DMS114 treated with DMSO at 0.1 percent for 48 hours (cell line): Measurements from ENCODE around the gene LY6G6D.

Source experiments
- DNase-seq: peaks from one replicate; lab custom pipeline; 2025; ENCODE audit not compliant: unreplicated experiment; lab: John Stamatoyannopoulos, UW

Gene LY6G6D, protein sequence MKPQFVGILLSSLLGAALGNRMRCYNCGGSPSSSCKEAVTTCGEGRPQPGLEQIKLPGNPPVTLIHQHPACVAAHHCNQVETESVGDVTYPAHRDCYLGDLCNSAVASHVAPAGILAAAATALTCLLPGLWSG

DNA sequence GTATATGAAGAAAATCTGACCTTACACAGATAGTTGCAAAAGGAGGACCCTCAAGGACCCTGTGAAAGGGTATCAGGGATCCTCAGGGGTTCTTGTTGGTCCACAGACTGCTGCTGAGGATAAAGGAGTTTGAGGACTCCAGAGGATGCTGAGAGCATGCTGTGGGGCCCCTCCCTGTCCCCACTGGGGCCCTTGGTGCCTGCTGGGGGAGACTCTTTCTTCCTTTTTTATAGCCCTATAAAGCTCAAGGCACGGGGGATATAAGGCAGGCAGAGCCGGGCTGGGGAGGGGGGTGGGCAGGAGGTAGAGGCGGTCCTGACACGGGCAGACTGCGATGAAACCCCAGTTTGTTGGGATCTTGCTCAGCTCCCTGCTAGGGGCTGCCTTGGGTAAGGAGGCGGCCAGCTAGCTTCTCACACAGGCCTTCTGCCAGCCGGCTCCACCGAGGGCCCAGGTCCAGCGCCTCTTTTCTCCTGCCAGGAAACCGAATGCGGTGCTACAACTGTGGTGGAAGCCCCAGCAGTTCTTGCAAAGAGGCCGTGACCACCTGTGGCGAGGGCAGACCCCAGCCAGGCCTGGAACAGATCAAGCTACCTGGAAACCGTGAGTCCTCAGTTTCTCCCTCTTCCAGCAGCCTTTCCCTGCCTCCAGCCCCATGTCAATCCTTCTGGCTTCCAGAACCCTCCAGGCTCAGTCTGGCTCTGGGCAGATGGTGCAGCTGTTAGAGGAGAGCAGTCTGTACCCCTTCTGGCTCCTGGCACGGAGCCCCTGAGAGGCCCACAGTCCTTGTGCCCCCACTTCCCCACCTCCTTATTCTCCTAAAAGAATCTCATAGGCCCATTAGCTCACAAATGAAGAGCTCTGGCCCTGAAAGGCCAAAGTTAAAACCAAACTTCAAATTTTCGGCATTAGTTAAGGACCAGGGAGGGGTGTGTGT, at the start of gene LY6G6D:
TSS of gene LY6G6D (plus strand) at position 327 of the 937 bp plus-strand sequence. CDS start at position 335, 8 bp downstream.
- DNase-seq: no peak

DNA sequence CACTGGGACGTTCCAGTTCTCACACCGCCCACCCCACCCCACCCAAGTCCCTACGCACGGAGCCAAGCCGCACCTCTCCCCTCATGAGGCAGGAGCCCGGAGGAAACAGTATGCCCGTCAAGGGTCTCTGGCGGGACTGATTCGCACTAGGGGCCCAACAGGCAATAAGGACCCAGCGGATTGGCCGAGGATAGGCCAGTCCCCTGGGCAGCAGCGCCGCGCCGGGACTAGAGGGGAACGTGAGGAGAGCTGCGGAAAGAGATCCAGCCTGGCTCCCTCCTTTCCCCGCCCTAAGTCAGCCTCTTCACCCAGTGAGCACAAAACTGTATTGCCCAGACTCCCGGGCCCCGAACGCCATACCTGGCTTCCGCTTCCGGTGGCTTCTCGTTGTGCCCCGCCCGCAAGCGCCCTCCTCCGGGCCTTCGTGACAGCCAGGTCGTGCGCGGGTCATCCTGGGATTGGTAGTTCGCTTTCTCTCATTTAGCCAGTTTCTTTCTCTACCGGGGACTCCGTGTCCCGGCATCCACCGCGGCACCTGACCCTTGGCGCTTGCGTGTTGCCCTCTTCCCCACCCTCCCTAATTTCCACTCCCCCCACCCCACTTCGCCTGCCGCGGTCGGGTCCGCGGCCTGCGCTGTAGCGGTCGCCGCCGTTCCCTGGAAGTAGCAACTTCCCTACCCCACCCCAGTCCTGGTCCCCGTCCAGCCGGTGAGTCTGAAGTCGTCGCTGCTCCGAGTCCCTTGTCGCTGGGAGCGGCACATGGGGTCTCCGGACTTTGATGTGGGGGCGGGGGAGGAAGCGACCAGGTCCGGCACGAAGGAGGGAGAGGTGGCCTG, 49.4 kb upstream of the LY6G6D start, which contains the start of gene CSNK2B:
TSS of gene CSNK2B (plus strand) at position 580 of the 836 bp plus-strand sequence. CDS start 752 bp downstream, outside the sequence.
- peak; percentile 99 for DNase-seq

DNA sequence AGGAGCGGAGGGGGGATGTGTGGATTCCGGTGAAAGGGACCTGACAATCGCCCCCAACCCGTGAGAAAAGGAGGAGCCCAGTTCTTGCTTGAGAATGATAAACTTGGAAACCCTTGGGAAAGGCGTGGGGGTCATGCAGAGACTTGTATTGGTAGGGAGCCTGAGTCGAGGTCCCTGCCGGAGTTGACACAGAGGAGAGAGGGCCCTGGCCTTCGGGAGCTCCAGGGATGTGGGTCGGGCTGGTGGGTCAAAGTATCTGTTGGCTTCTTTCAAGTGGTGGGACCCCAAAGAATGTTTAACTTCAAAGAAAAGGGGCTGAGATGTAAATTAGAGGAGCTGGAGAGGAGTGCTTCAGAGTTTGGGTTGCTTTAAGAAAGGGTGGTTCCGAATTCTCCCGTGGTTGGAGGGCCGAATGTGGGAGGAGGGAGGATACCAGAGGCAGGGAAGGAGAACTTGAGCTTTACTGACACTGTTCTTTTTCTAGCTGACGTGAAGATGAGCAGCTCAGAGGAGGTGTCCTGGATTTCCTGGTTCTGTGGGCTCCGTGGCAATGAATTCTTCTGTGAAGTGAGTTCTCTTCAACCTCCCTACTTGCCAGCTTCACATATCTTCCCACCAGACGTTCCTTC, 48.7 kb upstream of the LY6G6D start:
- no peak for DNase-seq

DNA sequence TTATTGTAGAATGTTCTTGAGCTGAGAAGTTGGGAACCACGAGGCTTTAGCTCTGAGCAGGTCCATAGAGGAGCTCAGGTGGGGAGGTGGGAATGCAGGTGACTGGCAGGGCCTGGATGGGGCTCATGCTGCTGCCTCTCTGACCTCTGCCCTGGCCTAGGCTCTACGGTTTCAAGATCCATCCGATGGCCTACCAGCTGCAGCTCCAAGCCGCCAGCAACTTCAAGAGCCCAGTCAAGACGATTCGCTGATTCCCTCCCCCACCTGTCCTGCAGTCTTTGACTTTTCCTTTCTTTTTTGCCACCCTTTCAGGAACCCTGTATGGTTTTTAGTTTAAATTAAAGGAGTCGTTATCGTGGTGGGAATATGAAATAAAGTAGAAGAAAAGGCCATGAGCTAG, 45.5 kb upstream of the LY6G6D start, which contains the start of gene LY6G5B:
TSS of gene LY6G5B (plus strand) at position 301 of the 400 bp plus-strand sequence. CDS start 975 bp downstream, outside the sequence.
- no peak for DNase-seq

DNA sequence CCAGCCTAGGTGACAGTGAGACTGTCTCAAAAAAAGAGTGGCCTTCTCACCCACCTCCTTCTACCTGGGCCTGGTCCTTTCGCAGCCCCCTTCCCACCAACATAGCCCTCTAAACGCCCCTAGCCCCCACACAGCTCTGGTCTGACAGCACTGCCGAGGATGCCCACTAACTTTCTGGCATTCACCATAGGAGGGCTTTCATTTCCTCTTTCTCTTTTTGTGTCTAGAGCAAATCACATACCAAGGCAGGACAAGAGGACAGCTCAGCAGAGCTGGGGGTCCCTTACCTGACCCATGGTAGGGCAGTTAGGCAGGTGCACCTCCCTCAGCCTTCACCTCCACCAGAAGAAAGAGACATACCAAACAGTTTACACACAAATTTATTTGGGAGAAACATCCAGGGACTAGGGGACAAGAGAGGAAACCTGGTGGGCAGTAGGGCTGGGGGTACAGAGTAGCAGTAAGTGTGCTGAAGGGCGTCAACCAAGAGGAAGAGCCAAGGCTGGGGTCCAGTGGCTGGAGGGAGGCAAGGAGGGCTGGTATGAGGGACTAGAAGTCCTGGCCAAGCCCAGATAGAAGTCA, 38.7 kb upstream of the LY6G6D start:
- no peak for DNase-seq

DNA sequence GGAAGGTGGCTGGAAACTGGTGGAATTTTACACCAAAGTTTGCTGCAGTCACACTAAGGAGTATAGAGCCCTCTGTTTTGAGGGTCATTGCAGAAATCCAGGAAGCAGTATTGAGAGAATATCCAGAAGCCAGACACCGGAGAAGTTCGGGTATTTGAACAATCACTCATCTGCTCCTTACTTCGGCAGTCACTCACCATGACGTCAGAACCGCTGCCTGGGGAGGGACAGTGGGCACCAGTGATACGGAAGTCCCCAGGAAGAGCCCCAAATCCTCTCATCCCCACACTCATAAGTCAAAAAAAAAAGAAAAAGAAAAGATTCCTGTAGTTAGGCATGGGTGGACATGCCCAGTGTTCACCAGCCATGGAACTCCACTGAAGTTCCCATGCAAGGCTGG, 38.2 kb upstream of the LY6G6D start:
- no peak for DNase-seq

DNA sequence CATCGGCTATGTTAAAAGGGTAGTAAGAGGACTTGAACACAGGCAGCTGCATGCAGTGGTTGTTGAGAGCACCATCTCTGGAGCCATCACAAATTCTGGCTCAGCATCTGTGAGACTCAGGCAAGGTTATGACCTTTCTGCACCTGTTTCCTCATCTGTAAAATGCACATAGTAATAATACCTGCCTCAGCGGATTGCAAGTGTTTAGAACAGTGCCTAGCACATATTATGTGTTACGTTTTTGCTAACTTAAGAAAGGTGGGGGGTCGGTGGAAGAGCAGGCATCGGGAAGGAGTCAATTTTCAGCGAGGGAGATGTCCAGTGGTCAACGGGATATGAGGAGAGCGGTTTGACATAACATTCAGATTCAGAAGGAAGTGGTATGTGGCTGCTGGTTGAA, 37.2 kb upstream of the LY6G6D start:
- DNase-seq: no peak

DNA sequence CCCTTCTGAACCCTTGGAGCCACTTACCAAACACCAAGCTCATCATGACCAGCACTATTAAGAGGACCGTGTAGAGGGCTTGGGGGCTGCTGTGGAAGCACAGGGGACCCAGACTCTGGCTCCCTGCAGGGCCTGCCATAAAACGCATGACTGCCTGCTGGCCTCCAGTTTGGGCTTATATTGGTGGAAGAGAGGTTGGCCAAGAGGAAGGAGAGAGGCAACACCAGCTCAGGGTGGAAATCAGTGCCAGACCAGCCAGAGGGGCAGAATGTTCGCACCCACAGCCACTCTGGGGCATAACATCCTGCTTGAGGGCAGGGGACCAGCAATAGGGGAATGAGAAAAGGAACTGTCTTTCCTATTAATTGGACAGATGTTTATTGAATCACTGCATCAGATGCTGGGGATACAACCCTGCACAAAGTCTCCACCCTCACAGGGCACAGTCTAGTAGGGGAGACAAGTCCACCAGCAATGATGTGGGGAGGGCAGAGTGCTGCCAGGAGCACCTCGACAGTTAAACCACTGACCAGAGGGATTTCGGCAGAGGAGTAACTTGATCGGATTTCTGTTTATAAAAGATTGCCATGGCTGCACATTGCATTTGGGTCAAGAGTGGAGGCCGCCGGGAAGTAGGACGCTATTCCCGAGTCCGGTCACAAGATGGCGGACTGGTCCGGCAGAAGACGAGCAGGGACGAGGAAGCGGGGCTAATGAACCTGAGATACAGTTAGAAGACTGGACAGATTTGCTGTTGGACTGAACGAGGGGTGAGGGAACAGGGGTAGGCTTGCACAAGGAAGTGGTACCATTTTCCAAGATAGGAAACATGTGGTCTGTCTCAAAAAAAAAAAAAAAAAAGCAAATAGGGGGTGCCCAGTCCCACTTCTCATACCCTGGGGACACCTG, 34.7 kb upstream of the LY6G6D start, which contains the start of gene LY6G5C:
TSS of gene LY6G5C (minus strand) at position 842 of the 909 bp plus-strand sequence. CDS start at position 148, 694 bp downstream.
- peak; percentile 87 for DNase-seq

DNA sequence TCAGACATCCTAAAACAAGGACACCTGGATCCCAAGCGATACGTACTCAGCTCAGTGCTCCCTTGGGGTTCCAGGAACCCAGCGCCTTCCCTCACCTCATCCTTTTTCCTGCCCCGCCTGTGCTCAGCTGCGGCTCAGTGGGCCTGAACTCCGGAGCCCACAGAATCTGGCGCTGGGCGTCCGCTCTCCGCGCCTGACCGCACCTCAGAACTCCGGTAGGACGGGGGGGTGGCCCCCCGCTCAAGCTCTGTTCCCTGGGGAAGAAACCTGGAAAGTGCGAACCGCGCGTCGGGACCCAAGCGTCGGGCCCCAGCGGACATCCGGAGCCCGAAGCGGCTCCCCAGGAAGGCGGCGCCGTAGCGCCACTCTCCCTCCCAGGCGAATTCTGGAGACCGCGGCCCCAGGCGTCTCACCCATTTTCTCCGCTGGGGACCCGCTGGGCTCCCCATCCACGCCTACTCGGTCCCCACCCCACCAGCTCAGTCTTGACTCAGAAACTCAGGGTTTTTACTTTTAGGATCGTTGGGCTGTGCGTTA, 33.9 kb upstream of the LY6G6D start:
- peak; percentile 43 for DNase-seq

DNA sequence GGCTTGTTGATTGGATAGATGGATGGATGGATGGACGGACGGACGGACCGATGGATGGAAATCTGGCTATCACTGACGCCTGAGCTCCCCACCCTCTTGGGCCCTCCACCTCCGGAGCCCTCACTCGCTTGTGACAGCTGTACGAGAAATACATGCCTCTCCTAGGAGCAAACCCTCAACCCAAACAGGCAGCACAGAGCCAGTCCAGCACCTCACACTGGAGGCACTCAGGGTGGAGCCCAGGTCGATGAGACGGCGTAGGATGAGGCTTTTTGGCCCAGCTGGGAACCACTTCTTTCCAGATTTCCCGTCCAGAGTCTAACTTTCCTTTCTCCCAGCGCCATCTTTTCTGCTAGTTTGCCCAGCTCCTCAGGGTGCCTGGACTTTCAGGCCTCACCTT, 31.6 kb upstream of the LY6G6D start:
- DNase-seq: no peak

DNA sequence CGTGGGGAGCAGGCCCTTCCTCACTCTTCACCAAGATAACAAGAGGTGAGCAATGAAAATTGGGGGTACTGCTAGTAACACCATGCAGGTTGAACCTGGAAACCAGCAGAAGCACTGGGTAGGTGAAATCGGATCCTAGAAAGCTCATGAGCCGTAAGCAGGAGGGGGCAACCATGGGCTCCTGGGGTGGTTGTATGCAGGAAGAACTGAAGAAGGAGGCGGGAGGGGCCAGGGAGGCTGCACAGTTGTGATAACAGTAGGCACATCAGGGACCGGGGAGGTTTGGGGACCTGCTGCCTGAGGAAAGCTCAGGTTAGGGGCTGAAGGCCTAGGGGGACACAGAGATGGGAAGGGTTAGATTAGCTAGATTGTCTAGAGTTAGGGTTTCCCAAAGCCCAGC, 28.7 kb upstream of the LY6G6D start:
- DNase-seq: no peak

DNA sequence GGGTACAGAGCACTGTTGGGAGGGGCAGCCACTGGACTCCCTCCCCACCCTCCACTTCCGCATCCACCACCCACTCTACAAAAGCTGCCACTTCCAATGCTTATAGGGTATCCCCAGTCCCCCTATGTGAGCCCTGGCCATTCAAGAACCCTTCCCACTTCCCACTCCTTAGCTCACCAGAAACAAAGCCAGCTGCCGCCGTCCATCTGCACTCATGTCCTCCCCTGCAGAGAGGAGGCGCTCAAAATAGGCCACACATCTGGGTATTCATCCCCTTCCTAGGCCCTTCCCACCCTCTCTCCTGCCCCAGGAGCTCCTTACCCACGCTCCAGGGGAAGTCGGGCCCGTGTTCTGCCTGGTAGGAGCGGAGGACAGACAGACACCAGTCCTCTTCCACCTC, 27.8 kb upstream of the LY6G6D start:
- no peak for DNase-seq

DNA sequence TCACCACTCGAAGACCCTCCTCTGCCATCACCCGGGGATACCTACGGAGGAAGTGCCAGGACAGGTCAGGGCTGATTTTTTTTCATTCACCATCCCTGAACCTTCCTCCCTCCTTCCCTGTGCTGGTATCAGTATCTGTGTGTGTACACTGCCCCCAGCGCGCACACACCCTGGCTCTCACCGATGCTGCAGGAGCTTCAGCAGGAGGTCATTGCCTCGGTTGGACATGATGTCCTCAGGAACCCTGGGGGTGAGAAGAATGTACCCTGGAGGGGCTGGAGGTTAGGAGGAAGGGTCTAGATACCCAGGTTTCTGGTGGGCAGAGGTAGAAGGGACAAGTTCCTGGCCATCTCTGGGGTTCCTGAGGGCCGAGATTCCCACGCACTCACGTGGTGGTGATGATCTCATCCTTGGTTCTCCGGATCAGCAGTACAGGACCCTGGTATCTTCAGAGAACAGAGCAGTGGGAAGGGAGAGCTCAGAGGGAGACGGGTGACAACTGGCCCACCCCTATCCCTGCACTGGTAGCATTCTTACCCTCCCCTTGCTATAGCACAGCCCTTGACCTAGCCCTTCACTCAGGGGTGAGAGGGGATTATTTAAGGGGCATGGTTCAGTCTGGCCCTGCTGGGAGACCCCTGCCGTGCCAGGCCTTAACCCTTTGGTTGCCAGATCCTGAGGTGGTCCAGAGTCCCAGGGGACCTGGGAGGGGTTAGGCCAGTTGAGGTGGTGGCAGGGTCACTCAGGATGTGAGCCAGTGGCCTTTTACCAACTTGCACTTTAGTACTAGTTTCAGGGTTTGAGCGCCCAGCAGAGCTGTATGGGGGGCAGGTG, 27.1 kb upstream of the LY6G6D start:
- DNase-seq: no peak

DNA sequence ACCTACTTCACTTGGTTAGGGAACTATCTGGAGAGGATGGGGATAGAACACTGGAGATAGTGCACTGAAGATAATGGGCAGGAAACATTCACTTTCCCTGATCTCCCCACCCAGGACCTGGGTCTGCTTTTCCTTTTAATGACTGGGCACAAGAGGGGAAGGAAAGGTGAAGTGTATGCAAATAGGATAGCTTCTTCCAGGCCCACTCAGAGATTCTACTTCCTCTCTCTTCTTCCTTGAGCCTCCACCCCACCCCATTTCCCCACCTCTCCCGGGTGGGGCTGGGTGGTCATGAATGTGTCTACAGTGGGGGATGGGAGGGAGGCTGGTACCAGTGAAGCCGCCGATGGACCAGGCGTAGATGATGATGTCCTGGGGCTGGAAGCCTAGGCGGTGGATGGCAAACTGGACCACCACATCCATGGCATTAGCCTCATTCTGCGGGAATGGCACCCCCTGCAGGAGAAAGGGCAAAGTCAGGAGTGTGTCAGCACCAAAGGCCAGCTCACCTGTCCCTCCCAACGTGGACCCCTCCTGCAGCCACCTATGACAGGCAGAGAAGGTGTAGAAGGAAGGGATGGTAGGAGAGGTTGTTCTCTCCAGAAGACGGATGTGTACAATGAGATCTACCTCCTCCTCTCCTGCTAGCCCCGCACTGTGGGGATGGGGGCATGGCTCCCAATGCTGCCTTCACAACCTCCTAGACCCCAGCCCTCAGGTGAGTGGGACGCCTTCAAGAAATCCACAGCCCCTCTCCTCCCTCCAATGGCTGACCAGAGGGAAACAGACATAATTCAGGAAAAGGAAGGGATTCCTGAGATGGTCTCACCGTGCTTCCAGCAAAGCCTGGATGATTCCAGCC, 25.7 kb upstream of the LY6G6D start:
- DNase-seq: no peak

DNA sequence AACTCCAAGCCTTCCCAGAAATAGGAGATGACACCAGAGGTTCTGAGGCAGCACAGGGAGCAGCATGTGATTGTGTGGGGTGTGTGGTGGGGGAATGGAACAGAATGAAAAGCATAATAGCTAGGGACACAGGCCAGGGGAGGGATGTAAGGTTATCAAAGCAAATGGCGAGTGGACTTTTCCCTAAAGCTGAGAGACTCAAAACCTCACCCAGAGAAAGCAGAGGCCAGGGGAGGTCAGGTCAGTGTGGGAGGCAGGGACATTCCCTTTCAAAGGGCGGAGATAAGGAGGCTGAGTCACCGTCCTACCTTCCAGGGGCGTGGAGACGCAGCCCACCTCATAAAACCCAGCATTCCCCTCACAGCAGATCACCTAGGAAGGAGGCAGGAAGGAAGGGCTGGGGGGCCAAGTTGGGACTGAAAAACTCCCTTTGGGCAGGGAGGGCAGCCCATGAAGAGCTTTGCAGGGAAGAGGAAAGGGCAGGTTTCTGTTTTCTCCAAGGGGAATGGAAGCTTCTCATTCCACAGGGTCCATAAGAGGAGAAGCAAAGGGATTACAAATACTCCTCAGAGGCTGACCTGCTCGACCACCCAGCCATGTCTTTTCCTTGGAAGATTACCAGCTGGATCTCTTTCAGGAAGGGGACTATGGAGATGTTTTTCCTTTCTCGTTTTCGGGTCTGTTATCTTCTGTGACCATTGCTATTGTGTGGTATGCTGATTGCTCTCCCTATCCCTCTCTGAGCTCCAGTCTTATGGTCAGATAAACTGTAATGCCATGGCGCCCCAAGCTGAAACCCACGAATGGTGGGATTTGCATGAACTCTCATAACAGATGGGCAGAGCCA, 24.7 kb upstream of the LY6G6D start:
- DNase-seq: no peak

DNA sequence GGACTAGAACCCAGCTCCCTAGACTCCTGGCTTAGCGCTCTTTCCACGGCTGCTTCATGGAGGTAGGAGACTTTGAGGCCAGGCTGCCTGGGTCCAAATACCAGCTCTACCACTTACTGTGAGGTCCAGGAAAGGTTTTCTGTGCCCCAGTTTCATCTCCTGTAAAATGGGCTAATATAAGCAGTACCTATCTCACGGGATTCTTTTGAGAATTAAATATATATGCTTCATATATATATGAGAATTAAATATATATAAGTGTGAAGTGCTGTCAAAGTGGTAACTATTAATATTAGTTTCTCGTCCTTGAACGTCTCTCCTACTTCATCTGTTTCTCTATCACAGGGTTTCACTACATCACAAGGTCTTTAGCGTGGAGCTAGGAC, 24.1 kb upstream of the LY6G6D start:
- DNase-seq: no peak
